NCI-H748 (cell line): Measurements from ENCODE around the gene BDKRB1.
A peak's percentile ranks its signal among the peaks of the same experiment; 100 is the strongest.

Source experiments
- DNase-seq: peaks from one replicate; lab custom pipeline; 2025; ENCODE audit not compliant: unreplicated experiment; lab: John Stamatoyannopoulos, UW

The BDKRB1 gene

DNA sequence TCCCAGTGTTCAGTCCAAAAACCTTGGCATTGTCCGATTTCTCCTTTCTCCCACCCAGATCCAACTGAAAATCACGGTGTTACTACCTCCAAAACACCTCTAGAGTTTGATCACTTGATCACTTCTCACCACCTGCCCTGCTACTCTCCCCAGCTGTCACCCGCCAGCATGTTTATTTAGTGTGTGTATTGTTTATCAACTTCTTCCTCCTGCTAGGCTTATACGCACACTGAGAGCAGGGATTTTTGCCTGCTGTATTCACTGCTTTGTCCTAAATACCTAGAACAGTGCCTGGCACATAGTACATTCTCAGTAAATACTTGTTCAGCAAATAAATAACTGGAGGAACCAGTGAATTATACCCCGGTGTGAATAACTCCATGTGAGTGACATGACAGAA, 5.0 kb downstream of the BDKRB1 start:
- DNase-seq, result peak; percentile 78

DNA sequence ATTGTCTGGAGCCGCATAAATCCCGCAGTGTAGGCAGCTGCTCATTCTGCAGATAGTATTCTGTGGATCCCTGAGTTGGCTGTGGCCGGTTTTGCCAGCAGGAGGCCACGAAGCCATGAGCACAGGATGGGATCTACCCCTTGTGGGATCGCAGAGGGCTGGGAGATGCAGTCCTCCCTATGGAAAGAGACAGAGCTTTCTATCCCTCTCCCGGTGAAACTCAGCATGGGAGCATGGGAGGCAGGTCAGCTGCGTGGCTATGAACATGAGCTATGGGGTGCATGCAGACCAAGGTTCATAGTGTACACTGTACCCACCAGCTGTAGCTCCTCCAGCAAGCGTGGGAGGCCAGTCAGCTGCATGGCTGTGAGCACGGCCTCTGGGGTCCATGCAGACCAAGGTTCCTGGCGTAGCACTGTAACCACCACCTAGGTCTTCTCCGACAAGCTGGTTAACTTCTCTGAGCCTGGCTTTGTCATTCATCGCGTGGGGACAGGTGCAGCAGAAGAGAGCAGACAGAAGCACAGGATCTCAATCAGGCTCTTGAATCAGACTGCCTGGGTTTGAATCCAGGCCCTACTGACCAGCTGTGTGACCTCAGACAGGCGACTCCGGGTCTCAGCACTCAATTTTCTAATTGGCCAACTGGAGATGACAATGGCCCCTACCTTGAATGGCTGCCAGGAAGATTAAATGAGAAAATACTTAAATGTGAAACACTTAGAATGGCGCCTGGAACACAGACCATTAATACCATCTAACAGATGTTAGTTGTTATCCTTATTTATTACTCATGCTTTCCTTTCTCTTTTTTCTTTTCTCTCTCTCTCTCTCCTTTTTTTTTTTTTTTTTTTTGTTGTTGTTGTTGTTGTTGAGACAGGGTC, 6.0 kb downstream of the BDKRB1 start:
- no peak for DNase-seq

GRCh38 chr14:96263347-96264199, 7.6 kb downstream of the BDKRB1 start:
- peak; percentile 36 for DNase-seq

GRCh38 chr14:96264200-96264553, 8.2 kb downstream of the BDKRB1 start:
- no peak for DNase-seq

GRCh38 chr14:96264853-96265252, 8.8 kb downstream of the BDKRB1 start:
- no peak for DNase-seq

DNA sequence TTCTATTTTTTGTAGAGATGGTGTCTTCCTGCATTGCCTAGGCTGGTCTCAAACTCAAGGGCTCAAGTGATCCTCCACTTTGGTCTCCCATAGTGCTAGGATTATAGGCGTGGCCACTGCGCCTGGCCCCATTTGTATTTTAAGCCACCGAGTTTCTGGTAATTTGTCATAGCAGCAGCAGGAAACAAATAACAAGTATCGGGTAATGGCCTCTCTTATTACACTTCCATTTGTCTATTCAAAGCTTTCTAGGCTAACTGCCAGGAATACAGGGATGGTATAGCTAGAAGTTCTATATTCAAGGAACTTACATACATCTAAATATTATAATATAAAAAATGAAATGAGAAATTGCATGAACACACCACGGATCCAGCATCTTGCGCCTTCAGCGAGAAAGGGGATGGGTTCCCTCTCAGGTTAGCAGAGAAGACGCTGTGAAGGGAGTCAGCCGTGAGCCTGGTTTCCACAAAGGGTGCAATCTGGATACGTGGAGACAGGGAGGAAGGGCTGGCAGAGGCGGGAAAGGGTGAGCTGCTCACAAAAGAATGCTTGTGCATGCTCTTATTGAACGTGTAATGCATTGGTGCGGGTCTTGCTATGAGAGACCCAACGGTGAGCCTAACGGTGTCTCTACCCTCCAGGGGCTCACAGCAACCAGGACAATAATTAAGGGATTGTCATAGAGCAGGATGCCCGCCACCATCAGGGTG, 9.5 kb downstream of the BDKRB1 start:
- peak; percentile 83 for DNase-seq

- DNase-seq, result peak; percentile 51
Measured at GRCh38 chr14:96267336-96267735, 11.3 kb downstream of the BDKRB1 start.

GRCh38 chr14:96267916-96268315, 11.9 kb downstream of the BDKRB1 start:
- no peak for DNase-seq

DNA sequence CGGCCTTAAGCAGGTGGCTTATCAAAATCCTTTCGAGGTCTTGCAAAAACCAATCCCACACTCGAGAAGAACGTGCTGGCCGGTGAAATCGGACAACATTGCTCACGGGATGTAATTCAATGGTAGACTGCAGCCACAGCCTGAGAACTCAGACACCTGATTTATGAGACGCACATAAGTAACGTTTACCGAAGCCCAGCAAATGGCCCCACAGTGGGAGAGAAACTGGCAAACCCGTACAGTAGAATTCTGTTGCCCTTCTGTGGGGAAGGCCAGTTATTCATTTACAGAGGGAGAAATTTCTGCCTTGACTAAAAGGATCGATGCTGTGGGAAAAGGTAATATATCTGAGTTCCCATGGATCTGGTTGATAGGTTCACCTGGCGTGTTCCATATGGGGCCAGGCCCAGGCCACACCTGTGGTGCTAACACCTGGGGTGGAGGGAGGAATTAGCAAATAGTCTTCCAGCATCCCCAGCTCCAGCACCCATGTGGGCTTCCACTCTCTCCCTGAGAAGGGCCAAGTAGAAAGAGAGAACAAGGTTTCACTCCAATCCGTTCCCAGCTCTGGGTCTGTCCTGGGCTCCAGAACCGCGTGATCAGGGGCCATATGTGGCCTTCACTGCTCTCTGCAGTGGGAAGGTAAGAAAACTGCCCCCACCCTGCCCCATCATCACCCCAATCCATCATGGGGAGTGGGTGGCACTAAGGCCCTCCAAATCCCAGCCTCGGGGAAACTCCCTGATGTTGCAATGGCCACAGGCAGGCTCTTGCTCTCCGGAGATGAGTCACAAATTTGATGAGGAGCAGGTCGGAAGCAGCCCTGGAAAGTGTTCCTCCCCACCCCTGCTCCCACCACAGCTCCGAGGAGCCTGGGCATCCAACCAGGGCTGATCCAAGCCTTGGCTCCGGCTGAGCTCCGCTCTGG, 12.7 kb downstream of the BDKRB1 start:
- DNase-seq, result no peak

DNA sequence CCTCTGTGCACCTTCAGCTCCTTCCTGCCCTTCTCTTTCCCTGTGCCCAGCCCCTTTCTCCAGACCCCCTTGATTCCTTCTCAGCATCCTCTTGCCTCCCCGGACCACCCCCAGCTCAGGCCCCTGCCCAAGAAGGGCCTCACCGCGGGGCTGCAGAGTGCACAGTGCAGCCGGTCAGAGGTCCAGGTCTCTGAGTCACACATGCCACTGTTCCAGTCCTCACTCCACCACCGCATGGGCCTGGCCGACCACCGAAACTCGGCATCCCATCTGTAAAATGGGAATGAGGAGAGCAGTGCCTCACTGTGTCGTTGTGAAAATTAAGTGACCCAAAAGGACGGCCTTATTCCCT, 13.3 kb downstream of the BDKRB1 start:
- DNase-seq, result no peak

DNA sequence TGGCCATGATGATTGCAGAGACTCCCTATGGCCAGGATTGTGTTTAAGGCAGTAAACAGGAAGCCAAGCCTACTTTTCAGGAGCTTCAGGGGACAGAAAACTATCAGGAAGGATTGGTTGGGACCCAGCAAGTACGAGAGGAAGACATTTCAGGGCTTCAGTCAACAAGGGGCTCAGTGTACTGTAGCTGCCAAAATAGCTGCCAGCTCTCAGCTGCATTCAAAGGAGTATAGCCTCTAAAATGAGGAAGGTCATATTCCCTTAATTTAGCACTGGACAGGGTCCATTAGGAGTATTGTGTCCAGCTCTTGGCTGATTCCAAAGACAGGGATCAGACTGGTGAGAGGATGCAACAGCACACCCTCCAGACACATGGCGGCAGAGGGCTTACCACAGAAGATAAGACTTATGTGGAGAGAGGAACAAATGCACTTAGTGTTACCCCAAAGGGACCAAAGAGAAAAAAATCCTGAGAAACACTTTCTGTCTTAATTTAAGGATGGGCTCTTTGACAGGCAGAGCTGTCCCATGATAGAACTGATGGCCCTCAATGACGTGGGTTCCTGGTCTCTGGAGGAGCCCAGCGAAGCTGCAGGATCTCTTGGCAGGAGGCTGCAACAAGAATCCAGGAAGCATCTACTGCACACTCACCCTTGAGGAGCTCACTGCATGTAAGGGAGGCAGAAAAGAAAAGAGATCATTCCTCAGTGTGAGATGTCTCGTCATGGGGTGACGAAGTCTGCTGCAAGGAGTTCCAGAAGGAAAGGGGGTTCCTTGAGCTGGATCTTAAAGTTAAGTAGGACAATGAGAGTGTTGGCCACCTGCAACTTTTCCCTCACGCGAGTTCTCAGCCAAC, 14.8 kb downstream of the BDKRB1 start:
- DNase-seq, result no peak

- no peak for DNase-seq
Measured at GRCh38 chr14:96271421-96271762, 15.4 kb downstream of the BDKRB1 start.

DNA sequence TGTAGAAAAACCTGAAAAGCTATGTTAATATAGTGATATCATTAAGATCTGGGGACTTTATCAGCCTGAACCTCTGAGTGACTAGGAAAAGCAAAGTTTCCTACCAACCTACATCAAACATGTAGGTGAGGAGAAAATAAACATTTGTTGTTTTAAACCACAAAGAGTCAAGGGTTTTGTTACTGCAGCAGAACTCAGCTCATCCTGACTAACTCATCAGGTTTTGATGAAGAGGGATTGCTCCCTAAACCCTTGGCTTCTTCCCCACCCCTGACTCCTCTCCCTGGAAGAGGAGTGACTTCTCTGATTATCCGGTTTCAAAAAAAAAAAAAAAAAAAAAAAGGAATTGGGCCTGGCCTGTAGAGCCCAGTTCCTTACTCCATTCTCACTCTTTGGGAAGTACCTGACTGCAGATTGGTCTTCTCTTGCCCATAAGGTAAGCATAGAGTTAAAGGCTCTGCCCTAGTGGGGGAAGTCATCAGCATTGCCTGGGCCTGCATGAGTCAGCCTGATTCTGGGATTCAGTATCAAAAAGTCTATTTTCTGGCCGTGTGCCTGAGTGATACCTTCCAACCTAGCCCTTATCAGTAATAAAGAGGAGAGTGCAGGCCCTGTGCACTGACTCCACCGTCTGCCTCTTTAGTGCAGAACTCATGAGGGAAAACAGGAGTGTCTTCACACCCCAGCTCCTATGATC, 16.9 kb downstream of the BDKRB1 start:
- no peak for DNase-seq

- DNase-seq, result no peak
Measured at GRCh38 chr14:96273629-96274028, 17.6 kb downstream of the BDKRB1 start.

- DNase-seq, result no peak
Measured at GRCh38 chr14:96274122-96274521, 18.1 kb downstream of the BDKRB1 start.

GRCh38 chr14:96274543-96274942, 18.5 kb downstream of the BDKRB1 start:
- no peak for DNase-seq

DNA sequence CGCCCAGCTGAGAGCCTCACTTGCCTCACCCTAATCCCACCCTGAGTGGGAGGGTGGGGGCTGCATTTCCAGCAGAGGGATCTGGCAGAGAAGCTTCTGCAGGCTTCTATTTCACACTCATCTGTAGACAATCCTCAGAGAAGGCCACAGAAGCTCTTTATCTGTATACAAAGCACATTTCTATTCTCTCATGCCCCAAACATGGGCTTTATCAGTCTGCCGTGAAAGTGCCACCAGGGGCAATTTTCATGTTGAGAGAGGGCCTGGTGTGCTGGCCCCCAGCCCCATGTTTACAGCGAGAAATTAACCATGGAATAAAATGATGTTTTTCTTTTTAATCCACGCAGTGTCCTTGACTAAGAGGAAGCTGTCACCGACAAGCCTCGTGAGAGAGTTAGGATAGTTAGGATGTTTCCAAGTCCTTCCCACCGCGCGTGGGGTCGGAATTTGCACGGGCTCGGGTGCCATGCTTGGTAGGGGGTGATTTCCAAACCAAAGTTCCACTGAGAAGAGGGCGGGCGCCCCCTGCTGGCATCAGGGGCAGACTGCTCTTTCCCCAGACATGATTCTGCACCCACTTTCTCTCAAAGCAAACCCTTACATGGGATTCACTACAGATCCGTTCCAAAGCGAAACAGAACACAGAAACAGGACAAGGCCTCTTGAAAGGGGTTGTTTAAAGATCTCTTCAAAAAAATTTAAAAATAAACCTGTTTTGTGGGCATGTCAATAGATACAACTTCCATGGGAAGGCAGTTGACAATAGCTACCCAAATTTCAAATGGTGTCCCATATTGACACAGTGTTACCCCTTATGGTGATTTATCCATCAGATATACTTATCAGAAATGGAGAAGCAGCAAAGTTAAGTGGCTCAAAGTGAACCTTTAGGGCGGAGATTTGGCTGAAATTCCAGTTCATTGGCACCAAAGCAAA, 19.4 kb downstream of the BDKRB1 start:
- peak; percentile 70 for DNase-seq

- no peak for DNase-seq
Measured at GRCh38 chr14:96277890-96278289, 21.9 kb downstream of the BDKRB1 start.
